Right atrium auricular region (tissue), 2 donors: Measurements from ENCODE around the gene FNIP1. TPM values are rescaled to one million over a fixed set of nuclear protein-coding genes. Genes with fewer than 3 reads are reported as not detected.

ENCODE experiments used
- DNase-seq: peaks from one replicate; pipeline ENCODE4 v3.0.0-alpha.2; 2019; ENCODE audit warnings: low spot score
- H3K27ac ChIP-seq, 2 donors: fragments of 200-600 bp; sonication (generic); 1 replicate in 1 of 2; 2 replicates in 1 of 2; pipeline ENCODE4 v1.5.1; 2016 to 2019
- H3K27me3 ChIP-seq, 2 donors: fragments of 200-600 bp; sonication (generic); one replicate each; pipeline versions ENCODE4 v1.5.1 to v1.6.0; 2017 to 2019
- H3K36me3 ChIP-seq: fragments of 200-600 bp; sonication (generic); one replicate; pipeline ENCODE4 v1.5.1; 2016
- H3K4me1 ChIP-seq, 2 donors: fragments of 200-600 bp; sonication (generic); one replicate each; pipeline versions ENCODE4 v1.5.1 to v1.6.0; 2017 to 2019
- H3K4me3 ChIP-seq, 2 donors: fragments of 200-600 bp; sonication (generic); 1 replicate in 1 of 2; 2 replicates in 1 of 2; pipeline ENCODE4 v1.5.1; 2017 to 2019; ENCODE audit warnings: mild to moderate bottlenecking in 1 of 2, moderate library complexity in 1 of 2
- H3K9me3 ChIP-seq, 2 donors: fragments of 200-600 bp; sonication (generic); one replicate each; pipeline ENCODE4 v1.5.1; 2019
- total RNA-seq, 2 donors: library from RNA; depleted of rRNA; stranded (reverse); fragments of >200 nt; gene quantifications; one replicate each; pipeline ENCODE4 v1.1.0, GENCODE V29; 2016
- TF ChIP-seq, protein P1 (sequence below), 2 donors: fragments of 200-600 bp; sonication (generic); IDR thresholded peaks; one replicate each; pipeline ENCODE4 v1.5.1; 2019; ENCODE audit warnings: antibody characterized with exemption in 2 of 2

FNIP1 gene
- total RNA-seq, 2 donors from 2014 or later = 30.6 to 38.3 TPM

DNA sequence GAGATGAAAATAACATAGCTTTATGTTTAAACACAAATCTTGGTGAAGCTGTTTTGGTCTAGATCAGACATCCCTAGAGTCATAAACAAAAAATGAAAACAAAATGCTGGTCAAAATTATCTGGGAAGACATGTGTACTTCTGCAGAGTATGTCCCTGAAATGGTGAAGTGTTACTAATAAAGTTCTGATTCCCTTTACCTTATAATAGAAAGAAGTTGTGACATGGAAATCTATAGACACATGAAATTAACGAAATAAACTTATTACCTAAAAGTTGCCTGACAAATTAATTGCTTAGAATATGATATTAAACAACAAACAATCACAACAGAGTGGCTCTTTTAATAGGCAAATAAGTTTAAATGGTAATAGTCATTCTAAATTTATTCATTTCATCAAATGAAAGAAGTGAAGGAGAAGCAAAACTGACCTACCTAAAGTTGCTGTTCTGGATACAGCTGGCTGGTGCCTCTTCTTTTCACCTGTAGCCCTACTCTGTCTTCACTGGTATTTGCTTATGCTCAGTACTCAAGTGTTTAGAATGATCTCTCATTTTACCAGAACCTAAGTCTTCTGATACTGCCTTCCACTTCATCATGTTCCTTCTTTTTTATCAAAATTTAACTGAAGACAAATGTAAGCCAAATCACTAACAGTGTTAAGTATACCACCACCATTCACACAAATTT is 38.8 kb downstream of the FNIP1 start:
- DNase-seq = no peak
- no peak overlapping the region for H3K4me3 ChIP-seq
- no peaks in the 10 kb centered on the region for H3K27me3 ChIP-seq
- TF ChIP-seq, protein P1, sequence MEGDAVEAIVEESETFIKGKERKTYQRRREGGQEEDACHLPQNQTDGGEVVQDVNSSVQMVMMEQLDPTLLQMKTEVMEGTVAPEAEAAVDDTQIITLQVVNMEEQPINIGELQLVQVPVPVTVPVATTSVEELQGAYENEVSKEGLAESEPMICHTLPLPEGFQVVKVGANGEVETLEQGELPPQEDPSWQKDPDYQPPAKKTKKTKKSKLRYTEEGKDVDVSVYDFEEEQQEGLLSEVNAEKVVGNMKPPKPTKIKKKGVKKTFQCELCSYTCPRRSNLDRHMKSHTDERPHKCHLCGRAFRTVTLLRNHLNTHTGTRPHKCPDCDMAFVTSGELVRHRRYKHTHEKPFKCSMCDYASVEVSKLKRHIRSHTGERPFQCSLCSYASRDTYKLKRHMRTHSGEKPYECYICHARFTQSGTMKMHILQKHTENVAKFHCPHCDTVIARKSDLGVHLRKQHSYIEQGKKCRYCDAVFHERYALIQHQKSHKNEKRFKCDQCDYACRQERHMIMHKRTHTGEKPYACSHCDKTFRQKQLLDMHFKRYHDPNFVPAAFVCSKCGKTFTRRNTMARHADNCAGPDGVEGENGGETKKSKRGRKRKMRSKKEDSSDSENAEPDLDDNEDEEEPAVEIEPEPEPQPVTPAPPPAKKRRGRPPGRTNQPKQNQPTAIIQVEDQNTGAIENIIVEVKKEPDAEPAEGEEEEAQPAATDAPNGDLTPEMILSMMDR (IDR thresholded peaks at IDR 0.05) = no peak
- H3K4me1 ChIP-seq = peaks cover 0 to 63% of the 10 kb centered on the region in 2 donors
- H3K36me3 ChIP-seq = no peaks in the 10 kb centered on the region
- H3K9me3 ChIP-seq = no peaks in the 10 kb centered on the region
- peak overlapping the region; percentile 43 to 82 for H3K27ac ChIP-seq

- no peak overlapping the region for H3K4me3 ChIP-seq
- peak overlapping the region; percentile 43 to 82 for H3K27ac ChIP-seq
- DNase-seq = no peak
- peaks cover 0 to 64% of the 10 kb centered on the region in 2 donors for H3K4me1 ChIP-seq
- no peaks in the 10 kb centered on the region for H3K36me3 ChIP-seq
- H3K9me3 ChIP-seq = no peaks in the 10 kb centered on the region
- TF ChIP-seq, protein P1 (IDR thresholded peaks at IDR 0.05) = no peak
- H3K27me3 ChIP-seq = no peaks in the 10 kb centered on the region
Observed at GRCh38 chr5:131756942-131757341, 39.9 kb downstream of the FNIP1 start.

- TF ChIP-seq, protein P1 (IDR thresholded peaks at IDR 0.05) = no peak
- DNase-seq = no peak
- Histone ChIP-seq H3K4me3 (no peak overlapping the region), H3K36me3 (no peaks in the 10 kb centered on the region), H3K27ac (peak overlapping the region in 1 of 2 donors; percentile 44), H3K27me3 (no peaks in the 10 kb centered on the region), H3K4me1 (peaks cover 0 to 51% of the 10 kb centered on the region in 2 donors), H3K9me3 (no peaks in the 10 kb centered on the region)
Observed at GRCh38 chr5:131754363-131754762, 42.5 kb downstream of the FNIP1 start.

- Histone ChIP-seq H3K4me3 (no peak overlapping the region), H3K36me3 (no peaks in the 10 kb centered on the region), H3K27ac (no peak overlapping the region), H3K27me3 (no peaks in the 10 kb centered on the region), H3K4me1 (peaks cover 0 to 22% of the 10 kb centered on the region in 2 donors), H3K9me3 (no peaks in the 10 kb centered on the region)
- TF ChIP-seq, protein P1 (IDR thresholded peaks at IDR 0.05) = no peak
- no peak for DNase-seq
Observed at GRCh38 chr5:131751506-131751905, 45.3 kb downstream of the FNIP1 start.

DNA sequence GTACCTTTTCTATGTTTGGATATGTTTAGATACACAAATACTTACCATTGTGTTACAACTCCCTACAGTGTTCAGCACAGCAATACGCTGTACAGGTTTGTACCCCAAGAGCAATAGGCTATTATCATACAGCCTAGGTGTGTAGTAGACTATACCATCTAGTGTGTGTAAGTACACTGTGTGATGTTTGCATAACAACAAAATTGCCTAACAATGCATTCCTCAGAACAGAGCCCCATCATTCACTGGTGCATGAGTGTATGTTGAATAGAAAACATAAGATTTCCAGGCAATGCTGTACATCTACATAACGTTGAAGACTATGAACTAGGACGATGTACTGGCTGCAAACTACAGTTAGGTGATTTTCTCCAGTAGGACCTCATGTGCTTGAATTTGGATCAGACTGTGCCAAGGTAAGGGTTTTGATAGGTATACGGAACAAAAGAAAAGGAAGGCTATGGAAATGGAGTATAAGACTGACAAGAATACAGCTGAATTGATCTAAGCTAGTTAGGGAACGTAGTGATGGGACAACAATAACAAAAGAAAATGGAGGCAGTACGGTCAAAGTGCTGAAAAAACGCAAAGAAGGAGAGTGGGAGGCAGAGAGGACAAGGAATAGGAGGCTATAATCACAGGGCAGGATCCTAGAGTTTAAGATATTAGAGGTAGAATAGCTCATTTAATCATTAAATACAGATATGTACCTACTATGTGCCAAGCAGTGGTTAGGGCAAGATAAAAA is 46.9 kb downstream of the FNIP1 start:
- Histone ChIP-seq H3K4me1 (peaks cover 0 to 18% of the 10 kb centered on the region in 2 donors), H3K27ac (no peak overlapping the region)
- TF ChIP-seq, protein P1 (IDR thresholded peaks at IDR 0.05) = no peak

More for the DNA sequence above, 46.9 kb downstream of the FNIP1 start:
- Histone ChIP-seq H3K4me3 (no peak overlapping the region), H3K36me3 (no peaks in the 10 kb centered on the region), H3K9me3 (no peaks in the 10 kb centered on the region), H3K27me3 (no peaks in the 10 kb centered on the region)
- DNase-seq = no peak
